Keratinocyte (primary cell): ENCODE data around the gene WDR33. TPM values are rescaled to one million over a fixed set of nuclear protein-coding genes. Genes with fewer than 3 reads are reported as not detected.
A peak's percentile ranks its signal among the peaks of the same experiment; 100 is the strongest.

Experiments used
- DNase-seq: peaks from one replicate; pipeline ENCODE4 v3.0.0-alpha.2; 2011; ENCODE audit warnings: low read depth, missing footprints, low spot score
- FAIRE-seq: peaks from 2 replicates; lab custom pipeline; 2011; peaks lifted over from hg19 to GRCh38; lab: Jason Lieb, UNC
- H2AFZ ChIP-seq: 2 replicates; pipeline ENCODE4 v1.6.0; 2012; ENCODE audit warnings: low read length, control low read depth, inconsistent platforms; ENCODE audit not compliant: control insufficient read depth
- H3K27ac ChIP-seq: 2 replicates; pipeline ENCODE4 v1.5.1; 2011; ENCODE audit warnings: low read length; ENCODE audit not compliant: control insufficient read depth, insufficient read depth
- H3K27me3 ChIP-seq: 3 replicates; pipeline ENCODE4 v1.6.0; 2011; ENCODE audit warnings: low read length; ENCODE audit not compliant: control insufficient read depth, insufficient read depth; ENCODE audit errors: extremely low read depth
- H3K36me3 ChIP-seq, 2 experiments: 2 replicates in 1 of 2; 3 replicates in 1 of 2; pipeline ENCODE4 v1.5.1; 2011; ENCODE audit warnings: low read length in 2 of 2, mild to moderate bottlenecking in 1 of 2; ENCODE audit not compliant: control insufficient read depth in 2 of 2, insufficient read depth in 2 of 2; ENCODE audit errors: extremely low read depth in 1 of 2
- H3K4me1 ChIP-seq: 3 replicates; pipeline ENCODE4 v1.5.1; 2011; ENCODE audit warnings: low read length; ENCODE audit not compliant: control insufficient read depth, insufficient read depth; ENCODE audit errors: extremely low read depth
- H3K4me2 ChIP-seq: 3 replicates; pipeline ENCODE4 v1.6.0; 2011; ENCODE audit warnings: low read depth, low read length; ENCODE audit not compliant: control insufficient read depth, insufficient read depth; ENCODE audit errors: extremely low read depth
- H3K4me3 ChIP-seq, 3 experiments: fragments of 200-600 bp in 1 of 3; sonication (generic) in 1 of 3; 2 replicates in 2 of 3; 3 replicates in 1 of 3; pipeline ENCODE4 v1.5.1; 2011 to 2016; ENCODE audit warnings: low read length in 3 of 3, mild to moderate bottlenecking in 3 of 3, control low read depth in 2 of 3, inconsistent platforms in 1 of 3, low read depth in 1 of 3, mixed read lengths in 1 of 3, mixed run types in 1 of 3, moderate library complexity in 1 of 3; ENCODE audit not compliant: control insufficient read depth in 2 of 3, insufficient read depth in 2 of 3; ENCODE audit errors: extremely low read depth in 1 of 3
- H3K79me2 ChIP-seq: 2 replicates; pipeline ENCODE4 v1.6.0; 2012; ENCODE audit warnings: low read length; ENCODE audit not compliant: control insufficient read depth, insufficient read depth
- H3K9ac ChIP-seq: 3 replicates; pipeline ENCODE4 v1.6.0; 2011; ENCODE audit warnings: low read length; ENCODE audit not compliant: control insufficient read depth, insufficient read depth; ENCODE audit errors: extremely low read depth
- H3K9me1 ChIP-seq: 3 replicates; pipeline ENCODE4 v1.6.0; 2011; ENCODE audit warnings: low read length; ENCODE audit not compliant: control insufficient read depth, insufficient read depth; ENCODE audit errors: extremely low read depth
- H3K9me3 ChIP-seq: 2 replicates; pipeline ENCODE4 v1.5.1; 2012; ENCODE audit warnings: low read depth, low read length; ENCODE audit not compliant: control insufficient read depth
- H4K20me1 ChIP-seq: 3 replicates; pipeline ENCODE4 v1.6.0; 2011; ENCODE audit warnings: low read length; ENCODE audit not compliant: control insufficient read depth, insufficient read depth; ENCODE audit errors: extremely low read depth
- CTCF ChIP-seq, 3 experiments: IDR thresholded peaks in 1 of 3; conservative IDR thresholded peaks in 1 of 3; optimal IDR thresholded peaks in 1 of 3; 2 replicates in 2 of 3; 3 replicates in 1 of 3; pipeline versions ENCODE3 to v1.5.1; 2011; ENCODE audit warnings: low read length in 3 of 3, mild to moderate bottlenecking in 3 of 3, moderate library complexity in 2 of 3, control low read depth in 1 of 3, inconsistent platforms in 1 of 3; ENCODE audit not compliant: insufficient read depth in 2 of 3; ENCODE audit errors: extremely low read depth in 1 of 3
- EZH2 ChIP-seq: IDR thresholded peaks from one replicate; pipeline ENCODE4 v1.6.1; 2012; ENCODE audit warnings: inconsistent platforms, mild to moderate bottlenecking, low read length, moderate library complexity
- dilution Hi-C: fragments of 300-500 bp; cut with MboI; formaldehyde crosslinking; loops from one replicate; pipeline ENCODE4 v1.7.0; 2020; ENCODE audit warnings: low sequenced_read_pairs; ENCODE audit not compliant: extremely low pct_ligation_motif_present
- polyA plus RNA-seq, 5 experiments: library from polyadenylated mRNA; depleted of rRNA in 3 of 5; stranded (reverse) in 3 of 5; stranded (forward) in 1 of 5; unstranded in 1 of 5; fragments of >200 nt; gene quantifications; 1 replicate in 1 of 5; 2 replicates in 3 of 5; 3 replicates in 1 of 5; pipeline versions ENCODE4 v1.2.1 to v1.2.3, GENCODE V29; 2011 to 2012; ENCODE audit warnings: missing spikeins in 2 of 5, low read depth in 1 of 5, low replicate concordance in 1 of 5

The WDR33 gene
- polyA plus RNA-seq, 1 donor (not counting 4 experiments of a cell fraction or from before 2014, with no cell fraction given): 44.5 TPM

GRCh38 chr2:127769587-127769986 lies 41.4 kb downstream of the WDR33 start:
- Histone ChIP-seq H3K36me3 (peaks cover 2 to 12% of the 10 kb centered on the region in 2 experiments), H3K27me3 (no peaks in the 10 kb centered on the region), H3K9ac (no peak overlapping the region), H3K4me1 (peaks cover 22% of the 10 kb centered on the region), H3K9me3 (no peaks in the 10 kb centered on the region), H3K4me2 (no peak overlapping the region), H3K27ac (peak overlapping the region; percentile 55), H3K79me2 (peaks cover 17% of the 10 kb centered on the region), H2AFZ (no peak overlapping the region), H3K4me3 (no peak overlapping the region), H4K20me1 (no peaks in the 10 kb centered on the region), H3K9me1 (no peaks in the 10 kb centered on the region)
- DNase-seq (no peak), FAIRE-seq (no peak)
- TF ChIP-seq EZH2 (no peak), CTCF (optimal IDR thresholded peaks at IDR 0.05 in 1 of 3, IDR thresholded peaks at IDR 0.05 in 1 of 3, conservative IDR thresholded peaks at IDR 0.05 in 1 of 3; ENCODE audit: extremely low read depth in 1 of 3, insufficient read depth in 2 of 3, low read length in 3 of 3) (no peak)
- dilution Hi-C loops: no loop called here

- Histone ChIP-seq H3K9me1 (no peaks in the 10 kb centered on the region), H3K79me2 (peaks cover 17% of the 10 kb centered on the region), H2AFZ (no peak overlapping the region), H3K4me2 (no peak overlapping the region), H3K9ac (no peak overlapping the region), H3K4me1 (peaks cover 22% of the 10 kb centered on the region), H3K27ac (peak overlapping the region; percentile 55), H4K20me1 (no peaks in the 10 kb centered on the region), H3K27me3 (no peaks in the 10 kb centered on the region), H3K9me3 (no peaks in the 10 kb centered on the region), H3K4me3 (no peak overlapping the region), H3K36me3 (peaks cover 3 to 18% of the 10 kb centered on the region in 2 experiments)
- DNase-seq (no peak), FAIRE-seq (no peak)
- dilution Hi-C loops: no loop called here
- TF ChIP-seq CTCF (optimal IDR thresholded peaks at IDR 0.05 in 1 of 3, IDR thresholded peaks at IDR 0.05 in 1 of 3, conservative IDR thresholded peaks at IDR 0.05 in 1 of 3; ENCODE audit: extremely low read depth in 1 of 3, insufficient read depth in 2 of 3, low read length in 3 of 3): no peak
- TF ChIP-seq EZH2: no peak
Observed at GRCh38 chr2:127768775-127769479, 42.0 kb downstream of the WDR33 start.
